Measurements from ENCODE around the gene CRABP1. TPM values are rescaled to one million over a fixed set of nuclear protein-coding genes. Genes with fewer than 3 reads are reported as not detected.
A peak's percentile ranks its signal among the peaks of the same experiment; 100 is the strongest.

The CRABP1 gene
- total and polyA plus RNA-seq, 10 of the 15 experiments (the other 5 are each of a cell fraction or from before 2014, with no cell fraction given), result 0.21 to 0.41 TPM; not detected in 8

DNA sequence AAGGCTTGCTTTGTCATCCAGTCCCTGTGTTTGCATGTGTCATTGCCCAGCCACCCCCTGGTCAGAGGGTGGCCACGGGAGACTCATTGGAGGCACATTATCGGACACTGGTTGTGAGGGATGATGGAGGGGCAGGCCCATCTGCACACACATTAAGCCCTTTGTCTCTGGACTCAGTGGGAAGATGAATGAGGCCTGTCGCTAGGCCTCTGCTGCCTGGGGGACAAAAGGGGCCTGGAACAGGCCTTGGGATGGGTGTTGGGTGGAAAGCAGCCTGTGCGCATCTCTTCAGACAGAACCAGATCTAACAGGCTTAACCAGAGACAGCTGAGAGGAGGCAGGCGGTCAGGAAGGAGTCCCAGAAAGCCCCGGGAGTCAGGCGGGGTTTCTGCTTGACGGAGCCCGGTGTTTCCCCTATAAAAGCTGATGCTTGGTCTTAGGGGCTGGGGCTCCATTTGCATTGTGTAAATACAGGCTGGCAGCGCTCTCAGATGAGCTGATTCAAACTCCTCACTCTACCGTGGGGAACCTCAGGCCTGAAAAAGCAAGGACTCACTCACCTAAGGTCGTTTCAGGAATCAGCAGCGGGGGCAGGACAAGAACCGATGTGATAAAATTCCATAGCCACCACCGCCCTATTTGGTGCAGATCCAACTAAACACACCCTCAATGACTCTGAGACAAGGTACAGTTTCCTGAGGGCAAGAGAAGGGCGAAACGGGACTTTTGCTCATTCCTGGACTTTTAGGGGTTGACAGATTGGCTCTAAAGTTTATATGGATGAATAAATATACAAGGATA, 23.7 kb upstream of the CRABP1 start (continued):
- TF ChIP-seq, protein P1, sequence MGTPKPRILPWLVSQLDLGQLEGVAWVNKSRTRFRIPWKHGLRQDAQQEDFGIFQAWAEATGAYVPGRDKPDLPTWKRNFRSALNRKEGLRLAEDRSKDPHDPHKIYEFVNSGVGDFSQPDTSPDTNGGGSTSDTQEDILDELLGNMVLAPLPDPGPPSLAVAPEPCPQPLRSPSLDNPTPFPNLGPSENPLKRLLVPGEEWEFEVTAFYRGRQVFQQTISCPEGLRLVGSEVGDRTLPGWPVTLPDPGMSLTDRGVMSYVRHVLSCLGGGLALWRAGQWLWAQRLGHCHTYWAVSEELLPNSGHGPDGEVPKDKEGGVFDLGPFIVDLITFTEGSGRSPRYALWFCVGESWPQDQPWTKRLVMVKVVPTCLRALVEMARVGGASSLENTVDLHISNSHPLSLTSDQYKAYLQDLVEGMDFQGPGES (IDR thresholded peaks at IDR 0.05), result no peak
- TF ChIP-seq, protein P2, sequence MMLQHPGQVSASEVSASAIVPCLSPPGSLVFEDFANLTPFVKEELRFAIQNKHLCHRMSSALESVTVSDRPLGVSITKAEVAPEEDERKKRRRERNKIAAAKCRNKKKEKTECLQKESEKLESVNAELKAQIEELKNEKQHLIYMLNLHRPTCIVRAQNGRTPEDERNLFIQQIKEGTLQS (IDR thresholded peaks at IDR 0.05; ENCODE audit: borderline replicate concordance, extremely low read depth, low read depth, low read length), result no peak
- TF ChIP-seq, protein P3, sequence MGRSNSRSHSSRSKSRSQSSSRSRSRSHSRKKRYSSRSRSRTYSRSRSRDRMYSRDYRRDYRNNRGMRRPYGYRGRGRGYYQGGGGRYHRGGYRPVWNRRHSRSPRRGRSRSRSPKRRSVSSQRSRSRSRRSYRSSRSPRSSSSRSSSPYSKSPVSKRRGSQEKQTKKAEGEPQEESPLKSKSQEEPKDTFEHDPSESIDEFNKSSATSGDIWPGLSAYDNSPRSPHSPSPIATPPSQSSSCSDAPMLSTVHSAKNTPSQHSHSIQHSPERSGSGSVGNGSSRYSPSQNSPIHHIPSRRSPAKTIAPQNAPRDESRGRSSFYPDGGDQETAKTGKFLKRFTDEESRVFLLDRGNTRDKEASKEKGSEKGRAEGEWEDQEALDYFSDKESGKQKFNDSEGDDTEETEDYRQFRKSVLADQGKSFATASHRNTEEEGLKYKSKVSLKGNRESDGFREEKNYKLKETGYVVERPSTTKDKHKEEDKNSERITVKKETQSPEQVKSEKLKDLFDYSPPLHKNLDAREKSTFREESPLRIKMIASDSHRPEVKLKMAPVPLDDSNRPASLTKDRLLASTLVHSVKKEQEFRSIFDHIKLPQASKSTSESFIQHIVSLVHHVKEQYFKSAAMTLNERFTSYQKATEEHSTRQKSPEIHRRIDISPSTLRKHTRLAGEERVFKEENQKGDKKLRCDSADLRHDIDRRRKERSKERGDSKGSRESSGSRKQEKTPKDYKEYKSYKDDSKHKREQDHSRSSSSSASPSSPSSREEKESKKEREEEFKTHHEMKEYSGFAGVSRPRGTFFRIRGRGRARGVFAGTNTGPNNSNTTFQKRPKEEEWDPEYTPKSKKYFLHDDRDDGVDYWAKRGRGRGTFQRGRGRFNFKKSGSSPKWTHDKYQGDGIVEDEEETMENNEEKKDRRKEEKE (IDR thresholded peaks at IDR 0.05), result no peak
- no peak for TF ChIP-seq CHD1 (IDR thresholded peaks at IDR 0.05; ENCODE audit: low read depth, low read length)
- TF ChIP-seq NBN (IDR thresholded peaks at IDR 0.05), result no peak
- TF ChIP-seq WRNIP1 (IDR thresholded peaks at IDR 0.05; ENCODE audit: borderline replicate concordance, low read depth, low read length), result no peak
- no peak for TF ChIP-seq GATAD2B (conservative IDR thresholded peaks at IDR 0.05; ENCODE audit: low read depth)
- no peak for TF ChIP-seq MEF2B (IDR thresholded peaks at IDR 0.05; ENCODE audit: partially characterized antibody, poor library complexity, severe bottlenecking)
- TF ChIP-seq, protein P4, sequence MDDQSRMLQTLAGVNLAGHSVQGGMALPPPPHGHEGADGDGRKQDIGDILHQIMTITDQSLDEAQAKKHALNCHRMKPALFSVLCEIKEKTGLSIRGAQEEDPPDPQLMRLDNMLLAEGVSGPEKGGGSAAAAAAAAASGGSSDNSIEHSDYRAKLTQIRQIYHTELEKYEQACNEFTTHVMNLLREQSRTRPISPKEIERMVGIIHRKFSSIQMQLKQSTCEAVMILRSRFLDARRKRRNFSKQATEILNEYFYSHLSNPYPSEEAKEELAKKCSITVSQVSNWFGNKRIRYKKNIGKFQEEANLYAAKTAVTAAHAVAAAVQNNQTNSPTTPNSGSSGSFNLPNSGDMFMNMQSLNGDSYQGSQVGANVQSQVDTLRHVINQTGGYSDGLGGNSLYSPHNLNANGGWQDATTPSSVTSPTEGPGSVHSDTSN (IDR thresholded peaks at IDR 0.05; ENCODE audit: insufficient replicate concordance, low read depth, low read length), result peak; percentile 18
- no peak for TF ChIP-seq RELA (IDR thresholded peaks at IDR 0.05; ENCODE audit: borderline replicate concordance, partially characterized antibody)
- no peak for TF ChIP-seq MYB (IDR thresholded peaks at IDR 0.05; ENCODE audit: borderline replicate concordance, low read depth, low read length)
- 0 out of 2 replicates have a peak, but pooled peaks have one; percentile 34 for TF ChIP-seq IKZF1 (conservative IDR thresholded peaks at IDR 0.05)
- no peak for TF ChIP-seq SUPT20H (IDR thresholded peaks at IDR 0.05; ENCODE audit: borderline replicate concordance, control insufficient read depth, low read depth, low read length)
- TF ChIP-seq, protein P5, sequence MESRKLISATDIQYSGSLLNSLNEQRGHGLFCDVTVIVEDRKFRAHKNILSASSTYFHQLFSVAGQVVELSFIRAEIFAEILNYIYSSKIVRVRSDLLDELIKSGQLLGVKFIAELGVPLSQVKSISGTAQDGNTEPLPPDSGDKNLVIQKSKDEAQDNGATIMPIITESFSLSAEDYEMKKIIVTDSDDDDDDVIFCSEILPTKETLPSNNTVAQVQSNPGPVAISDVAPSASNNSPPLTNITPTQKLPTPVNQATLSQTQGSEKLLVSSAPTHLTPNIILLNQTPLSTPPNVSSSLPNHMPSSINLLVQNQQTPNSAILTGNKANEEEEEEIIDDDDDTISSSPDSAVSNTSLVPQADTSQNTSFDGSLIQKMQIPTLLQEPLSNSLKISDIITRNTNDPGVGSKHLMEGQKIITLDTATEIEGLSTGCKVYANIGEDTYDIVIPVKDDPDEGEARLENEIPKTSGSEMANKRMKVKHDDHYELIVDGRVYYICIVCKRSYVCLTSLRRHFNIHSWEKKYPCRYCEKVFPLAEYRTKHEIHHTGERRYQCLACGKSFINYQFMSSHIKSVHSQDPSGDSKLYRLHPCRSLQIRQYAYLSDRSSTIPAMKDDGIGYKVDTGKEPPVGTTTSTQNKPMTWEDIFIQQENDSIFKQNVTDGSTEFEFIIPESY (IDR thresholded peaks at IDR 0.05), result no peak
- TF ChIP-seq, protein P6, sequence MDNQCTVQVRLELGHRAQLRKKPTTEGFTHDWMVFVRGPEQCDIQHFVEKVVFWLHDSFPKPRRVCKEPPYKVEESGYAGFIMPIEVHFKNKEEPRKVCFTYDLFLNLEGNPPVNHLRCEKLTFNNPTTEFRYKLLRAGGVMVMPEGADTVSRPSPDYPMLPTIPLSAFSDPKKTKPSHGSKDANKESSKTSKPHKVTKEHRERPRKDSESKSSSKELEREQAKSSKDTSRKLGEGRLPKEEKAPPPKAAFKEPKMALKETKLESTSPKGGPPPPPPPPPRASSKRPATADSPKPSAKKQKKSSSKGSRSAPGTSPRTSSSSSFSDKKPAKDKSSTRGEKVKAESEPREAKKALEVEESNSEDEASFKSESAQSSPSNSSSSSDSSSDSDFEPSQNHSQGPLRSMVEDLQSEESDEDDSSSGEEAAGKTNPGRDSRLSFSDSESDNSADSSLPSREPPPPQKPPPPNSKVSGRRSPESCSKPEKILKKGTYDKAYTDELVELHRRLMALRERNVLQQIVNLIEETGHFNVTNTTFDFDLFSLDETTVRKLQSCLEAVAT (IDR thresholded peaks at IDR 0.05), result 0 out of 2 replicates have a peak, but pooled peaks have one; percentile 38

All from GM12878 (cell line).